Stimulated activated CD4-positive, alpha-beta T cell treated with anti-CD3 and anti-CD28 coated beads, Interleukin-12 subunit alpha, Interleukin-12 subunit beta, amount 100 ng/mL, for 4 hours (primary cell): Measurements from ENCODE around the gene KCNQ1OT1.

Experiments
- DNase-seq: peaks from one replicate; pipeline ENCODE4 v3.0.0-alpha.2; 2020

The KCNQ1OT1 gene

DNA sequence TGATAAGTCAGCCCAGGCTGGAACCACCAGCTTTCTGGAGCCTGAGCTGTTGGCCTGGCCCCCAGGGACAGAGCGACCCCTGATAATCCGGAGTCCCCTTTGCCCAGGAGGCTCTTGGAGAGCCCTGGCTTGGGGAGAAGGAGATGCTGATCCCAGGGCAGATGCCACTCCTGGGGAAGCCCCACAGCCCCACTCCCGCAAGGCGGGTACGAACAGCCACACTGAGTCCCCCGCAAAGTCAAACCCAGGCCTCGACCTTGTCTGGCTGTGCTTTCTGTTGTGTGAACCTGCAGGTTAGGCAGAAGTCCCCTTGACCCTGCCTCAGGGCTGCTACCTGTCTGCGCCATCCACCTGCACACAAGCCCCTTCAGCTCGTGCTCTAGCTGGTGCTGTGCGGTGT lies 108.0 kb downstream of the KCNQ1OT1 start:
- no peak for DNase-seq

DNA sequence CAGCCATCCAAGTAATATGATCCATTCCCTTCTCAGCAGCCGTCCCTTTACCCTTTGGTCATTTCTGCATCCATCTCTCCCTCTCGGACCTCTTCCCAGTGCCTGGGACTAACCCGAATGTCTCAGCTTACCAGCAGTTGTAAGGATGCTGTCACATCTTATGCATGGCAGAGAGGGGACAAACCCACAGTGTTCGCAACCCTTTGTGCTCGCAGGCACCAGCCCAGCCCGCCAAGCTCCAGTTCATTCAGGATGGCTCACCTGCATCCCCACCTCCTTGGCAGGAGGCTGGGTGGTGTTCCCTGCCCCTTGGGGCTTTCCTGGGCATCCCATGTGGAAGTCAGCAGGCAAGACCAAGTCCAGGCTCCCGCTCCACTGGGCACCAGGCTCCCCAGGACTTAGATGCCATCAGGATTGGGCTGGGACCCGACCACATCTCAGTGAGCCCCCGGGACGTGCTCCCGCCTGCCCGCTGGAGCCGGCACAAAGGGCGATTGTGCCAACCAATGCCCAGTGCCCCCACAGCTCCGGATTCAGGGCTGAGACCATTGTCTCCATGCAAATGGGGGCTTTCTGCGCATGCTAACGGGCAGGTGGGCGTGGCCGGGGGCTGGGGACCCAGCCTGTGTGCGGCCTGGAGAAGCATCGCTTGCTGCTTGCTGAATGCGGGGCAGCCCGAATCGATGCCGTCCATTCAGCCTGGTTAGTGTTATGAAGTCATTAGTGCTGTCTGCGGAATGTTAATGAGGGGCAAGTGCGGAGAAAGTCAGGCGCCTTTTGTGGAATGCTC lies 108.6 kb downstream of the KCNQ1OT1 start:
- DNase-seq, result no peak

DNA sequence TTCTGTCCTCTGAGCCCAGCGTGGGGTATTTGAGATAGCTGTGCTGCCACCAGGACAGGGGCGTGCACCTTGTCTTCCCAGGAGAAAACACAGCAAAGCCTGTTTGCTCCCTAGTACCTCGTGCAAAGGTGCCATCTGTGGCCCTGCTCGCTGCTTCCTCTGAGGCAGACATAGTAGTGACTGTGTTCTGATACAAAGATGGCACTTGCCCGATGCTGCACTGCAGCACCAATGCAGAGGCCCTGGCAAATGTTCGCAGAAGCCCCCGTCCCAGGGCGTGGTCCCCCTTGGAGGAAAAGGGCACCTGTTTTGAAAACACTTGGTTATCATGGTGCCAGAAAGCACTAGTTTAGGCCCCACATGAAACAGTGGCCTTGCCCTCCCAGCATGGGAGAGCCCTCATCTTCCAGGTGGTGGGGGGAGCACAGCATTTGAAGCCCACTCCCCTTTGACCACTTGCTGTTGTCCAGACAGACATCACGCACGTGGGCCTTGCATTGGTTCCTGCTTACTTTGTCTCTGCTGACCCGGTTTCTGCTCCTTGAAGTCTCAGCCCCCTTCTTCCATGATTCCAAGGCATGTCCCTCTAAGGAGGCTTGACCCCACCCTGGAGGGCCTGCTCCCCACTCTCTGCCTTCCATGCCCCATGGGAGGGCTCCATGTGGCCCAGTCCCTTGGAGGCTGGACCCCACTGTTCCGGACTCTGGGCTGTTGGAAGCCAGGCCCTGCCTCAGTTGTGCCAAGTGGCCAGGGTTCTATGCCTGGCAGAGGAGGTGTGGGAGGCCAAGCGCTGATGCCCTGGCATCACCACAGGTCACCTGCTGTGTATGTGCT lies 109.4 kb downstream of the KCNQ1OT1 start:
- no peak for DNase-seq

DNA sequence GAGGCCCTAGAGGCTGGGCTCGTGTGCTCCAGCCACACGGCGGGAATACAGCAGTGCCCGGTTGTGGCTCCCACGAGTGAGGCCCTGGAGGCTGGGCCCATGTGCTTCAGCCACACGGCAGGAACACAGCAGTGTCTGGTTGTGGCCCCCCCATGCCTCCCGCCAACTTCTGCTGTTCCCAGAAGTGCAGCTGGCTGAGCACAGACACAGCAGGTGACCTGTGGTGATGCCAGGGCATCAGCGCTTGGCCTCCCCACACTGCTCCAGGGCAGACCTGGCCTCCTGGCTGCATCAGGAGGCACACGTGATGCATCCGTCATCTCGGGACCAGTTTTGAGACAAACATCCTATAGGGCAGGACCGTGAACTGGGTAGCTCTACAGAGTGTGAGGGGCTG lies 110.3 kb downstream of the KCNQ1OT1 start:
- DNase-seq, result no peak

DNA sequence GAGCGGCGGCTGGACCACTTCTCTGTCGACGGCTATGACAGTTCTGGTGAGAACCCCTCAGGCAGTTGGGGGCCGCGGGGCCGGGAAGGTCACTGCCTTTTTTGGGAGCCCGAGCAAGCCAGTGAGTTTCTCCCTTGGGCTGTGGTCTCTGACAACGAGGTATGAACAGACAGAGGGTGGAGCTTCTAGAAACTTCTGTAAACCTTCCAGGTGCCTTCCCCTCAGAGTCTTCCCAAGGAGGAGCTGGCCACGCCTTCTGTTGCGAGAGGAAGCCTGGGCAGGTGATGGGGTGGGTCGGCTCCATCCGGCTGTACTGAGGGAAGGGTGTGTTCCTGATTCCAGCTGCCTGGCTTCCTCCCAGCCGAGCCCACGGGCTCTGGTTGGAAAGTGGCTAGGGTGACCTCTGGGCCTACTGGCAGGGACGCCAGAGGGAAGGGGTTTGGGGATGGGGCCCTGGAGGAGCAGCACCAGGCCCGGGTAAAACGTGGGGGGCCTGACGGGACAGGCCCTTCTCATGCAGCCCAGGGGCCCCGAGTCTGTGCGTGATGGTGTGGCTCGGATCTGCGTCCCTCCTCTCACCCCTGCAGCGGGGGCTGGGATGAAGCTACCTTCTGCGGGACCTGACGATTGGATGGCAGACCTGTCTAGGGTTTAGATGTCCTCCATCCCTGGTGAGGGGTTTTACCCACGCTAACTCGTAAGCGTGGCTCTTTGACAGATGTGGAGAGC lies 110.8 kb downstream of the KCNQ1OT1 start:
- no peak for DNase-seq

DNA sequence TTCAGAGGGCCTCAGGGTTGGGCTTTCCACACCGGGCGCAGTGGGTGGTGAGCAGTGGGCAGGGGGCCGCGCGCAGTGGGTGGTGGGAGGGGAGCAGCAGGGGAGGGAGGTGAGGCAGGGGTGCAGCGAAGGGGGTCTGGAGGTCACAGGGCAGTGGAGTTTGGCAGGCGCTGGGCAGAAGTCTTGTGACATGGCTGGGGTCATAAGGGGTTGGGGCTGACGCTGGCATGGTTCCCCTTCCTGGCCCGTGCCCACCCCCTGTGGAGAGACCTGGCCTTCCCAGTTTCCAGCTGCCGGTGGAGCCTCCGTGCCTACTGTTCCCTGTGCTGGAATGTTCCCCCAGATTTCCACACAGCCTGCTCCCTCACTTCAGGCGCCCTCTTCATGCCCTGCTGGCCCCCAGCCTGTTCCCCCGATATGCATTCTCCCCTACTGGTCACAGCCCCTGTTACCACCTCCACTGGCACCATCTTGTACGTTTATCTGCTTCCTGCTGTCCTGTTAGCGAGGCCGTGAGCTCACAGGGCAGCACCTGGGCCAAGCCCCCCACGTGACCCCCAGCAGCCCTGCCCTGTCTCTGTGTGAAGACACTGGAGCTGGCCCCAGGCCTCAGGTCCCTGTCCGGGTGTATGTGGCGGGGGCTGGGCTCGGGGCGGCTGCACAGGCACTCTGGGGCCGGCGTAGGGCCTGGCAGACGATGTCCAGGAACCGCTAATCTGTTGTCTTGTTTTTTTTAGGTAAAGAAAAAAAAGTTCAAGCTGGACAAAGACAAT lies 111.6 kb downstream of the KCNQ1OT1 start:
- no peak for DNase-seq

DNA sequence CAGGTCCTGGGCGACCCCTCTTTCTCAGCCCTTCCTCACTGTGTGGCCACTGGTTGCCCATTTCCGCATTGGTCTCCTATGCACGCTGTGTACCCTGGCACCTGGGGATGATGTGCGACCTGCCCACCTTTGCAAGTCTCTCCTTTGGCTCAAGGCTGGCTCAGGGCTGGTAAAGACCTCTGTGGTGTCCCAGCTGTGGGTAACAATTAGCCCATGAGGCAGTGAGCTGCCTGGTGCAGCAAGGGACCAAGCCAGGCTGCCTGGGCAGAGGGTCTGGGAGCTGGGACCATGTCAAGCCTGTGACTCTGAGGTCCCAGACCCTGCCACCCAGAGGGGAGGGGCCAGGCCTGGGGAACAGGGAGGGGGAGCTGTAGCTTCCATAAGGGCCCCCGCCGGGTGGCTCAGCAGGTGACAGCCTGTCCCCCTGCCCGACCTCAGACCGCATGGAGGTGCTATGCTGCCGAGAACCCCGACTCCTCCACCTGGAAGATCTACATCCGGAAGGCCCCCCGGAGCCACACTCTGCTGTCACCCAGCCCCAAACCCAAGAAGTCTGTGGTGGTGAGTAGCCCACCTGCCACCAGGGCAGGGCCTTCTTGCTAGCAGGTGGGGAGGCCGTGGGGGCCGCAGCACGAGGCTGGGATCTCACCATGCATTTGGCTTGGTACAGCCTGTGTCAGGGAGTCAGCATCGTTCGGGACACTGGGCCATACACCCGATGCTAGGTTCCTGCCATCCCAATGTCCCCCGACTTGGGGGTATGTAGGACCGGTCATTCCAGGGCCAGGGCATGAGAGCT lies 112.5 kb downstream of the KCNQ1OT1 start:
- DNase-seq, result no peak

DNA sequence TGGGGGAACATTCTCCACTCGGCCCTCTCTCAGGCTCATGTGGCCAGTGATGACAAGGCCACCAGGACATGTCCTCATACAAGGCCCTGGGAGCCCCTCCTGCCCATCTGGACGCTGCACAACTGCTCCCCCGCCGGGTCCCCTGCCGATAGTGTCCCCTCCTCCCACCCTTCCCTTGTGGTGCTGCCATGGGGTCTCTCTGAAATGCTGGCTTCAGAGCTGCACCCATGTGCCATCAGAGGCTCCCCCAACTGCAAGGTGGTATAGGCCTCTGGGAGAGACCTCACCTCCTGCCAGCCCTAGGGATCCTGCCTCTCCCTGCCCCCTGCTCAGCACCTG lies 113.0 kb downstream of the KCNQ1OT1 start:
- DNase-seq, result no peak

DNA sequence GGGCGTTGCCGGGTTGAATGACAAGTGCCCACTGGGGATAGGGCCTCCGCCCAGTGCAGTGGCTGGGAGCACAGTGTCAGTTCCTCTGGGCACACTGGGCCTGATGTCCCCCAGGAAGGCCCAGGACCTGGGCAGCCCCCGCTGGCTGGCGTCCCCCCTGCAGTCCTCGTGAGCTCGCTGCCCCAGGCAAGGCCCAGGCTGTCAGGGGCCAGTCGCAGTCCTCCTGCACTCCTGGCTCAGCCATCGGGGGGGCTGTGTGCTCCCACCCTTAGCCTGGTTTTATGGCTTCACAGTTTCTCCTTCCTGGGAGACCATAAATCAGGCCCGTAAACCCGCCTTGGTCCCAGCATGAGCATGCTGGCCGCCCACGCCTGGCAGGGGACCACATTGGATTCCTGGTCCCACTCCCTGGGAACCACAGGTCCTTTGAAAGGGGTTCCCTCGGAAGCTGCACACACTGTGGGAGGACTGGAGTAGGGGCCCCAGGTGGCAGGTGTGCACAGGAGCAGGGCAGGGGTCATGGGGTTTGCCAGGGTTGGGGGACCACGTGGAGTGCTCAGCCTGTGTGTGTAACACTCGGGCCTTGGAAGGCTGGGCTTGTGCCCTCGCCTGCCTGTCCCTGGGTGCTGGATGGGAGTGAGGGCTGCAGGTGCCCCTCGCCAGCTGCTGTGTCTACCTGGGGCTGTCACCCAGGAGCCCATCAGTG lies 113.6 kb downstream of the KCNQ1OT1 start:
- no peak for DNase-seq

DNA sequence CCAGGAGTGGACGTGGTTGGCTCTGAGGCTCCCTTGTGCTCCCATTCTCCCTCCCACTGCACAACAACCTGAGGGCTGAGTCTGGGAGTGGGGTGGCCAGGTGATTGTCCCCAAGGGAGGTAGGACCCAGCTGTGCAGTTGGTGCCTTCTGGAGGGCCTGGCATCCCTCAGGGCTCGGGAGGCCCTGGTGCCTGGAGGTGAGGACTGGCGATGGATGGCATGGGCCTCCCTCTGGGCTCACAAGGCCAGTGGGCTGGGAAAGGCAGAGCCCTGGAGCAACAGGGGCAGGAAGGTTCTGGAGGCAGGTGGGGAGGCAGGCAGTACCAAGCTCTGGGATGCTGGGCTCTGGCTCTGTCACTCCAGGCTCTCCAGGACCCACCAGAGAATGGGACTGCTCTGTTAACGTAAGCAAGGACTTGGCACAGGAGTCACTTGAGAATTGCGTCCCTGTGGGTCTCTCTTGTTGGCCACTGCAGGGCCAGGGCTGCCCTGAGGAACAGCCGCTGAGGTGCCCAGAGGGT lies 114.2 kb downstream of the KCNQ1OT1 start:
- DNase-seq, result no peak

DNA sequence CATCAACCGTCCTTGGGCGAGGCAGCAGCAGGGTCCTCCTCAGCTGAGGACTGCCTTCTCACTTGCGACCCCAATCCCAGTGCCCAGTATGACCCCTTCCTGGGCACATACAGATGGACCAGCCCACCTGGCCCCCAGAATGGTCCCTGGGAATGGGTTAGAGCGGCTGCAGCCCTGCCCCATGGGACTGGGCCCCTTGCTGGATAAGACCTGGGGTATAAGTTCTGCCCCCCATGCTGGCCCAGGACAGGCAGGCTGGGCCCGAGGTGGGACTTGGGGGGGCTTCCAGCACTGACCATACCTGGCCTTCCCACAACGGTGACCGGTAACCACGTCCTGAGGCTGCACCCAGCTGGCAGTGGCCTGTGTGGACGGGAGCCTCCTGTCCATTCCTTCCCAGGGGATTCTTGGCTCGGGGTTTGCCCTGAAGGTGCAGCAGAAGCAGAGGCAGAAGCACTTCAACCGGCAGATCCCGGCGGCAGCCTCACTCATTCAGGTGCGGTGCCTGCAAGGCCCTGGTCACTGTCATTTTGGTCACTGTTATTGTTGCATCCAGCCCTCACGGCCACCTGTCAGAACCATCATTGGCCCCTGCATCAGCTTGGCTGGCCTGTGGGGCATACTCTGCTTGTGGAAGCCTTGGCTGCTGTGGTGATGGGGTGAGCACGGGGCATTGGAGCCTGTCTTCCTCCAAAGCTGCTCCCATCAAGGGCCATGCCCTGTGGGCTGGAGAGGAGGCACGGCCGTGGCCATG lies 114.8 kb downstream of the KCNQ1OT1 start:
- DNase-seq, result no peak

DNA sequence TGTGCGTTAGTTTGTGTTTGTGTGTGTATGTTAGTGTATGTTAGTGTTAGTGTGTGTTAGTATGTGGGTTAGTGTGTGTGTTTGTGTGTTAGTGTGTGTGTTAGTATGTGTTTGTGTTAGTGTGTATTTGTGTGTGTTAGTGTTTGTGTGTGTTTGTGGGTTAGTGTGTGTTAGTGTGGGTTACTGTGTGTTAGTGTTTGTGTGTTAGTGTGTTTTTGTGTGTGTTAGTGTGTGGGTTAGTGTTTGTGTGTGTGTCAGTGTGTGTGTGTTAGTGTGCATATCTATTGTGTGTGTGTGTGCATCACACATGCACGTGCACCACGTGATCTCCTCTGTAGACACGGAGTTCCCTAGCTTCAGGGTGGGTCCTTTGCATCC lies 115.4 kb downstream of the KCNQ1OT1 start:
- no peak for DNase-seq

DNA sequence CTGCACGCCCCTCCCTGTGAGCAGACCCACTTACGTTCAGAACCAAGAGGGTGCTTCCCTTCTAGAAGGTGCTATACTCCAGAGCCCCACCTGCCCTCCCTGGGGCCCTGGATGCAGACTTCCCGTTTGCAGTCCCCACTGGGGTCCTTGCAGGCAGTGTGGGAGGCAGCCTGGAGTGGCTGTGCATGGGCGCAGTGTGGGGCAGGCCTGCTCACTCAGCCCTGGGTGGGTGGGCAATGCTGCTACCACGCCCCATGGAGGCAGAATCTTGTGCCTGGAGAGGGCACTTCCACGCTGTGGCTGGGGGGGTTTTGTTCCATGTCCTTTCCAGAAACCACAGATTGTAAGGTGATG lies 116.2 kb downstream of the KCNQ1OT1 start:
- DNase-seq, result no peak

DNA sequence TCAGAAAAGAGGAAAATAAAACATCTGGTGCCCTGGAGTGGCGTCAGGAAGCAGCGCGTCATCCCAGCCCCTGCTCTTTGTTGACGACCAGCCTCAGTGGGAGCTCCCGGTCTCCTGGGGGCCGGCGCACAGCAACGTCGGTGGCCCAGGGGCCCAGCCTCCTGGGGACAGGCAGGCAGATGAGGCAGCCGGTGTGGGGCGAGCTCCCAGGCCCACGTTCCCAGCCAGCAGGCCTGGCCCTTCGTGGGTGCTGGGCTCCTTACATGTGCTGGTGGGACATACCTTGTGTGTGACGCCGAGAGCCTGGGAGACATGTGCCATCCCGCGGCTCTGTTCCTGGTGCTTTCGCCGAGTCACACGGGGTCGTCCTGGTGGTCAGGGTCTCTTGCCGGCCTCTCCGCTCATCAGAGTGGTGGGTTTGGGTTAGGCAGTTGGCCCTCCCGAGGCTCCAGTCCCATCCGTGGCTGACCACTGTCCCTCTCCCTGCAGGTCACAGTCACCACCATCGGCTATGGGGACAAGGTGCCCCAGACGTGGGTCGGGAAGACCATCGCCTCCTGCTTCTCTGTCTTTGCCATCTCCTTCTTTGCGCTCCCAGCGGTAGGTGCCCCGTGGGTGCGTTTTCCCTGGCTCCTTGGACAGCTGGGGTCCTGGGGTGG lies 116.7 kb downstream of the KCNQ1OT1 start:
- DNase-seq, result no peak

DNA sequence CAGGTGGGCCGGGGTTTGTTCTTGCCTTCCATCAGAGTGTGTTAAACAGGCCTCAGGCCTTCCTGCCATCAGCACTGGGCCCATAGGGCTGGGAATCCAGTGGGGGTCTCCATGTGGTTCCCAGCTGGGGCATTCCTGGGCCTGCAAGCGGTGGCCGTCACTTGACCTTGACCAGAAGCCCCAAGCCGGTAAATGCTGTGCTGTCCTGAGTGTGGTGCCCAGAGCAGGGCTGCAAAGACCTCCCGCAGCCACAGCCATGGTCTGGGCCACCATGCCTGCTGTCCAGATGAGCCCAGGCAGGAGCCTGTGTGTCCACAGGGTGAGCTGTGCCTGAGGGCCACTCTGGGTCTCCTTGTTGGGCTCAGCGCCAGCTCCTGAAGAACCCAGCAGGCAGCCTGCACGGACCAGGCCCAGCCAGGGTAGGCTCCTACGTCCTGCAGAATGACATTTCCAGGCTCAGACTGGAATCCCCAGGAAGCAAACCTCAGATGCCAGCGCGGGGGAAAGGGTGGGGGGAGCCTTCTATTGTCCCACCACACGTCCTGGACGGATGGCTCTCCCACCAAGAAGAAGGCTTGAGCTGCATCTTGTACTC lies 117.3 kb downstream of the KCNQ1OT1 start:
- no peak for DNase-seq

DNA sequence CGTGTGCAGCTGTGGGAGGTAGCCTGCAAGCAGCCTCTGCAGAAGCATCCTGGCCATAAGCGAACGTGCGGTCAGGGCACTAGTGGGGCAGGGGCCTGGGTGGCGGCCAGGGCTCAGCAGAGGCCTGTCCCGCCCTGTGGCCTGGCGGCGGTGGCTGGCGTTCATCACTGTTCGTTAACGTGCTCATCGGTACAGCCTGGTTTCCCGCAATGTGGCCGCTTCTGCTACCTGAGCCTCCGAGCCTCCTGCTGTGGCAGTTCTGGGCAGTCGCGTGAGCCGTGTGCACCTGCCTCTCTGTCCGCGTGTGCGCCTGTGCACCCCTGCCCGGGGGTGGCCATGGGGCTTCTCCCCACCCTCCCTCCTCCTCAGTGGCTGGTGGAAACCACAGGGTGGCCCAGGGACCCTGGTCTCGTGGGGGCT lies 117.9 kb downstream of the KCNQ1OT1 start:
- no peak for DNase-seq

DNA sequence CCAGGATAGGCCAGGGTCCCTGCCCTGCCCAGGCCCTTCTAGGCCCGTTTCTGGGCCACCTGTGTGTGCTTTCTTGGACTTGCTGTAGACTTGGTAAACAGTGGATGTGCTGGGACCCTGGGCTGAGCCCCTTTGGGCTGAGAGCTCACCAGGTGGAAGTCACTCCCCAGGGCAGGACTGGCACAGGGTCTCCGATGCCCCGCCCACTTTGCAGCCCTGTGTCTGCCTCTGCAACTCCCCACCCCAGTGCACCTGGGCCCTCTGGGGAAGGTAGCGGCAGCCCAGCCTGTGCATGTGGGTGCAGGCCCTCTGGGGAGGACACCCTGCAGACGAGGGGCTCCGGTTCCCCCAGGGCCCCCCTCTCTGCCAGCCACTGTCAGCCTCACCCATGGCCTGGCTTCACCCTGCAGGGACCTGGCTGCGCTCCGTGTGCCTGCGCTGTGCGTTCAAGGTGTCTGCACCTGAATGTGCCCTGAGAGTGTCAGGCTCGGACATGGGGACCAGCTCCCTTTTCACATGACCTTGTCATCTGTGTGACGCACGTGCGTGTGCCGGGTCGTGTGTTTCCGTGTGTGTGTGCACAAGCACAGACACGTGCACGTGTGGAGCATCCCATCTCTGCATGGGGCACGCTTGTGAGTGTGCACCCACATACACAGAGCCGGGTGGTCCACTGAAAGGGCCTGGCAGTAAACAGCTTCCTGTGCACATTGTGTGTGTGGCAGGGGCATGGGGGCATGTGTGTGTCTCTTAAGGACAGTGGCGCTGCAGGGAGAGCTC lies 118.5 kb downstream of the KCNQ1OT1 start:
- no peak for DNase-seq

DNA sequence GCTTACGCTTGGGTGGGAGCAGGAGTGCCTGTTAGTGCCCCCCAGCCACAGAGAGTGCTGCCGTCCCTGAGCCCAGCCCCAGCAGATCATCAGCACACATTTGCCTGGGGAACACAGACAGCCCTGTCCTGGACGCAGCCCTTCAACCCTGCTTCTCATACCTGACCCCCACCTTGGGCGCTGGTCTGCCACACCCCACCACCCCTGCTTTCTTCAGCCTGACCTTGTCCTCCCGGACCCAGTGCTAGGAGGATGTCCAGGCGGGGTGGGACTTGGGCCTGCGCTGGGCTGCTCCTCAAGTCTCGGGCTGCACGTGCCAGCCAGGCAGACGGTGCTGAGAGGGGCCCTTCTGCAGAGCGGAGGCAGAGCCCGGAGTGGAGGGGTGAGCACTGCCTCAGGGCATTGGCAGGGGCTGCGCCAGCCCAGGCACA lies 119.2 kb downstream of the KCNQ1OT1 start:
- DNase-seq, result no peak

DNA sequence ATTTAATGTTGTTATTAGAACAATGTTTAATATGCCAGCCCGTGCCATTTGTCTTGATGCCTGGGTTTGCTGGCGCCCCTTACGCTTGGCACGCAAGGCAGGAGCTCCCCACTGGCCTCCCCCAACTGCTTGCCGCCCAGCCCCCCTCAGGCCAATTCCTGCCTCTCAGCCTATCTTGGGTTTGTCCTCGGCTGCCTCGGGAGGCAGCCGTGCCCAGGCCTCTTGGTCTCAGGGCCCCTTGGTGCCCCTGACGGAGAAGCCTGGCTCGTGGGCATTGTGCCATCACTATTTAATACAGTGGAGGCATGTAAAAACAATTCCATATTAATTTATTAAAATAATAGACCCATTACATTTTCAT lies 119.8 kb downstream of the KCNQ1OT1 start:
- DNase-seq, result no peak
